GM12878 (cell line): ENCODE results near the gene CD200R1L. TPM values are rescaled to one million over a fixed set of nuclear protein-coding genes. Genes with fewer than 3 reads are reported as not detected.

ENCODE experiments used
- ATAC-seq: fragments of 200-7000 bp; cut with Tn5 transposase; 3 replicates; pipeline ENCODE4 v1.9.1; 2020; ENCODE audit warnings: mild to moderate bottlenecking, moderate library complexity
- BruUV-seq: library from RNA; stranded (reverse); fragments of 400-500 nt; replicated peaks from 2 replicates; lab custom pipeline; 2021; lab: Mats Ljungman, UMichigan
- CTCF ChIA-PET: fragments of 300-600 bp; sonication (Branson Sonifier 250); formaldehyde crosslinking; extraction: SDS; loops from one replicate; lab custom pipeline; 2021; ENCODE audit warnings: inconsistent platforms; lab: Yijun Ruan, JAX
- POLR2A ChIA-PET: fragments of 350-600 bp; formaldehyde crosslinking; extraction: SDS; loops from one replicate; lab custom pipeline; 2021; ENCODE audit warnings: inconsistent platforms; lab: Charles Lee
- RAD21 ChIA-PET: fragments of 300-600 bp; sonication (Branson Sonifier 250); formaldehyde crosslinking; loops from one replicate; lab custom pipeline; 2023; ENCODE audit warnings: antibody characterized with exemption; ENCODE audit not compliant: unreplicated experiment; lab: Charles Lee
- SMC1A ChIA-PET: fragments of 300-600 bp; sonication (Branson Sonifier 250); formaldehyde crosslinking; loops from one replicate; lab custom pipeline; 2023; ENCODE audit not compliant: unreplicated experiment, uncharacterized antibody; lab: Charles Lee
- DNase-seq: peaks from one replicate; pipeline ENCODE4 v3.0.0-alpha.2; 2011; ENCODE audit warnings: low read depth, low spot score
- FAIRE-seq: peaks from 3 replicates; lab custom pipeline; 2011; peaks lifted over from hg19 to GRCh38; lab: Jason Lieb, UNC
- H2AFZ ChIP-seq: 2 replicates; pipeline ENCODE4 v1.6.0; 2011; ENCODE audit warnings: low read depth, low read length, control low read depth; ENCODE audit not compliant: control insufficient read depth
- H3K27ac ChIP-seq: 2 replicates; pipeline ENCODE4 v1.5.1; 2011; ENCODE audit warnings: control low read depth; ENCODE audit not compliant: control insufficient read depth, insufficient read depth
- H3K27me3 ChIP-seq, 2 experiments: replicated peaks in 1 of 2; 2 replicates each; pipeline versions ENCODE4 v1.6.0 to v1.6.1; 2011; ENCODE audit warnings: low read length in 1 of 2; ENCODE audit not compliant: control insufficient read depth in 2 of 2, insufficient read depth in 2 of 2
- H3K36me3 ChIP-seq, 2 experiments: 2 replicates each; pipeline ENCODE4 v1.5.1; 2011; ENCODE audit warnings: low read length in 1 of 2; ENCODE audit not compliant: control insufficient read depth in 2 of 2, insufficient read depth in 2 of 2
- H3K4me1 ChIP-seq: 2 replicates; pipeline ENCODE4 v1.6.1; 2011; ENCODE audit warnings: mild to moderate bottlenecking, low read length, moderate library complexity, mixed read lengths; ENCODE audit not compliant: control insufficient read depth, insufficient read depth
- H3K4me2 ChIP-seq: 2 replicates; pipeline ENCODE4 v1.6.0; 2011; ENCODE audit warnings: control low read depth; ENCODE audit not compliant: control insufficient read depth, insufficient read depth
- H3K4me3 ChIP-seq: fragments of 200-600 bp; sonication (generic); 2 replicates; pipeline ENCODE4 v1.5.1; 2016
- H3K79me2 ChIP-seq: 2 replicates; pipeline ENCODE4 v1.6.0; 2011; ENCODE audit warnings: low read length; ENCODE audit not compliant: control insufficient read depth, insufficient read depth
- H3K9ac ChIP-seq: 2 replicates; pipeline ENCODE4 v1.8.0; 2011; ENCODE audit warnings: low read length, control low read depth, mixed read lengths; ENCODE audit not compliant: control insufficient read depth, insufficient read depth
- H3K9me3 ChIP-seq: replicated peaks from 3 replicates; pipeline ENCODE4 v1.5.1; 2011; ENCODE audit warnings: mild to moderate bottlenecking, low read length; ENCODE audit not compliant: control insufficient read depth, insufficient read depth
- H4K20me1 ChIP-seq: 2 replicates; pipeline ENCODE4 v1.6.0; 2011; ENCODE audit not compliant: control insufficient read depth, insufficient read depth
- BHLHE40 ChIP-seq, 2 experiments: fragments of 450-650 bp in 1 of 2; IDR thresholded peaks; 2 replicates each; pipeline ENCODE4 v1.6.1; 2011 to 2017; ENCODE audit warnings: low read depth in 2 of 2, borderline replicate concordance in 1 of 2, improper control_type of control experiment in 1 of 2, low read length in 1 of 2, mild to moderate bottlenecking in 1 of 2
- EP300 ChIP-seq, 2 experiments: fragments of 150-350 bp in 1 of 2; IDR thresholded peaks; 2 replicates each; pipeline ENCODE4 v1.6.1; 2011 to 2012; ENCODE audit warnings: low read depth in 2 of 2, low read length in 2 of 2, borderline replicate concordance in 1 of 2, improper control_type of control experiment in 1 of 2, inconsistent platforms in 1 of 2; ENCODE audit not compliant: control insufficient read depth in 1 of 2
- ESRRA ChIP-seq: IDR thresholded peaks from 2 replicates; pipeline ENCODE4 v1.6.1; 2012; ENCODE audit warnings: mild to moderate bottlenecking, low read length, improper control_type of control experiment
- HDAC2 ChIP-seq: fragments of 200-600 bp; sonication (generic); IDR thresholded peaks from 2 replicates; pipeline ENCODE4 v1.6.1; 2017
- IRF3 ChIP-seq: fragments of 450-650 bp; IDR thresholded peaks from 2 replicates; pipeline ENCODE4 v1.6.1; 2014; ENCODE audit warnings: mild to moderate bottlenecking
- IRF5 ChIP-seq: fragments of 450-650 bp; IDR thresholded peaks from 2 replicates; pipeline ENCODE4 v1.6.1; 2017; ENCODE audit warnings: borderline replicate concordance
- RUNX3 ChIP-seq: IDR thresholded peaks from 2 replicates; pipeline ENCODE4 v1.6.1; 2012; ENCODE audit warnings: low read length, inconsistent platforms
- SPI1 ChIP-seq: IDR thresholded peaks from 2 replicates; pipeline ENCODE4 v1.6.1; 2011; ENCODE audit warnings: low read depth, mild to moderate bottlenecking, low read length, moderate library complexity, borderline replicate concordance; ENCODE audit not compliant: insufficient read depth
- ZNF207 ChIP-seq: fragments of 450-650 bp; IDR thresholded peaks from 2 replicates; pipeline ENCODE4 v1.6.1; 2014; ENCODE audit warnings: antibody characterized with exemption, mild to moderate bottlenecking, borderline replicate concordance
- ZZZ3 ChIP-seq: IDR thresholded peaks from 2 replicates; pipeline ENCODE4 v1.6.1; 2011; ENCODE audit warnings: low read depth; ENCODE audit not compliant: control insufficient read depth, insufficient read length
- WGBS: methylation state at CpG from one replicate; pipeline ENCODE4 v1.1.6; 2016; ENCODE audit warnings: low lambda C conversion rate; ENCODE audit not compliant: insufficient replicate concordance, insufficient coverage; ENCODE audit errors: missing lambda C conversion rate; 5-methylcytosine and 5-hydroxymethylcytosine counted together
- in situ Hi-C: fragments of 300-500 bp; cut with MboI; formaldehyde crosslinking; loops from 9 replicates; pipeline ENCODE4 v1.14.3; 2018; ENCODE audit warnings: mixed read lengths
- intact Hi-C: fragments of 100-400 bp; cut with micrococcal nuclease; formaldehyde crosslinking; loops from one replicate; pipeline ENCODE4 v1.14.2; 2022; ENCODE audit not compliant: unreplicated experiment
- polyA plus RNA-seq, 11 experiments: library from polyadenylated mRNA; depleted of rRNA in 4 of 11; unstranded in 6 of 11; stranded (reverse) in 5 of 11; fragments of >200 nt; fragmentation: Nextera tagmentation in 4 of 11; fragmentation: Illumina TruSeq in 1 of 11; extraction: Ambion mirVana in 4 of 11; extraction: Trizol in 1 of 11; gene quantifications; 1 replicate in 1 of 11; 2 replicates in 10 of 11; pipeline versions ENCODE4 v1.2.1 to v1.2.3, GENCODE V29; 2011 to 2016; ENCODE audit warnings: inconsistent platforms in 2 of 11, missing spikeins in 2 of 11, low read depth in 1 of 11
- total RNA-seq, 4 experiments: library from RNA; depleted of rRNA in 3 of 4; stranded (reverse); fragments of >200 nt in 3 of 4; fragmentation: Illumina TruSeq in 1 of 4; extraction: Trizol in 1 of 4; gene quantifications; 2 replicates each; pipeline versions ENCODE4 v1.2.1 to v1.2.3, GENCODE V29; 2013 to 2021
- TF ChIP-seq, protein P1 (sequence below): fragments of 450-650 bp; conservative IDR thresholded peaks from 2 replicates; pipeline ENCODE4 v1.6.1; 2017; ENCODE audit warnings: mild to moderate bottlenecking, moderate library complexity

Gene CD200R1L
- total and polyA plus RNA-seq, 10 of the 15 experiments (the other 5 are each of a cell fraction or from before 2014, with no cell fraction given): 0.41 TPM; not detected in 9

DNA sequence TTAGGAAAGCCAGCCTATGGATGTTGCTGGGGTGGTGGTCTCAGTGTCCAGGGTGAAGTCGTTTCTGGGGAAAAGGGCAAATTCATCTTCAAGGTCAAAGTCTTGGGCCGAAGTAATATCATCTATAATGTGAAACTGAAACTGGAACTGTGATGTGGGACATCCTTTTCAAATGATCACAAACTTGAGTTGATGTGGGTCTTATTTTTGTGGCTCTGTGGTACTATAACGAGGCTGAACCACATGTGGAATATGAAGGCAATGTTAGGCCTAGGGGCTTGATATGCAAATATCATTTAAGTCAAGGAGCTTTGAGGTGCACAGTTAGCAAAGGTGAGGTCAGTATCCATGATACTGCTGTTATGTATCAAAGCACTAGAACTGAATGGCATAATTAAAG, 1.5 kb upstream of the CD200R1L start:
- peak; percentile 66 for ATAC-seq
- H3K4me3 ChIP-seq: no peak overlapping the region

DNA sequence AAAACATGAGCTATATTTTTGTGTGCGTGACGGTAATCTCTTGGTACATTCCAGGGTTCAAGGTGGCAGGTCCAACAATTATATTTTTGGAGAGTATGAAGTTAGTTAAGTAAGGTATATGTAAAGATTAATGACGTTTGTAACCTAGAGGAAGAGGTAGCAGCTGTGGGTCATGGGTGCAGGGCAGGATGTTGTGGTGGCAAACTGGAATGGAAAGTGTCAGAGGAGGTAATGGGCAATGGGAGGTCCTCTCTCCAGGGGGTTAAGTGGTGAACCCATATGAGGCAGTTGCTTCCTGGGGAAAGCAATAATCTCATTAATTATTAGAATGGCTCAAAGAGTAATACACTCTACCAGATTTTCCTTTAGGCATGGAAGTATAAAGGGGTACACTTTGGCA, 1.0 kb upstream of the CD200R1L start:
- peaks cover 5% of the 10 kb centered on the region; the same call in 1 of the 2 replicates for H3K4me1 ChIP-seq
- FAIRE-seq (no peak), DNase-seq (no peak), ATAC-seq (peak; percentile 85)
- ChIA-PET CTCF (interaction anchor here (1.3 to 1.4 kb wide), 2 partner anchors 25 to 60 kb away, joined by 4 to 7 read pairs; no protein-coding TSS in a partner anchor), SMC1A (interaction anchor here (1.0 to 2.4 kb wide), 7 partner anchors 14 to 131 kb away, joined by 3 to 7 read pairs (median 4); no protein-coding TSS in a partner anchor), POLR2A (no interaction called here), RAD21 (no interaction called here)
- H3K9me3 ChIP-seq: peaks cover 7% of the 10 kb centered on the region; the same call in 2 of the 3 replicates
- no peaks in the 10 kb centered on the region for H3K36me3 ChIP-seq
- no peaks in the 10 kb centered on the region for H4K20me1 ChIP-seq
- no peak overlapping the region for H3K27ac ChIP-seq
- no peak overlapping the region for H3K4me2 ChIP-seq
- H3K9ac ChIP-seq: no peak overlapping the region
- peak overlapping the region; percentile 12; the same call in 1 of the 2 replicates for H2AFZ ChIP-seq
- intact Hi-C loops (no loop called here), in situ Hi-C loops (no loop called here)
- BruUV-seq: no TSS peak
- no peaks in the 10 kb centered on the region for H3K79me2 ChIP-seq
- H3K27me3 ChIP-seq: no peaks in the 10 kb centered on the region
- H3K4me3 ChIP-seq: no peak overlapping the region
- 67% methylated on average over 3 of the region's 3 CpGs for WGBS
- TF ChIP-seq IRF3: no peak
- no peak for TF ChIP-seq ZNF207
- TF ChIP-seq ZZZ3: no peak
- no peak for TF ChIP-seq SPI1
- TF ChIP-seq EP300 (IDR thresholded peaks at IDR 0.05; ENCODE audit: borderline replicate concordance in 1 of 2, control insufficient read depth in 1 of 2, low read depth in 2 of 2, low read length in 2 of 2): 0 out of 4 replicates have a peak, but pooled peaks of 1 of the 2 experiments have one; percentile 9
- no peak for TF ChIP-seq HDAC2
- TF ChIP-seq BHLHE40 (IDR thresholded peaks at IDR 0.05; ENCODE audit: borderline replicate concordance in 1 of 2, low read depth in 2 of 2, low read length in 1 of 2): no peak
- no peak for TF ChIP-seq IRF5

More for the DNA sequence above, 1.5 kb upstream of the CD200R1L start:
- DNase-seq (no peak), FAIRE-seq (no peak)
- Histone ChIP-seq H3K9ac (no peak overlapping the region), H3K36me3 (no peaks in the 10 kb centered on the region), H3K9me3 (peaks cover 7% of the 10 kb centered on the region; the same call in 2 of the 3 replicates), H3K79me2 (no peaks in the 10 kb centered on the region), H3K27ac (no peak overlapping the region), H3K27me3 (no peaks in the 10 kb centered on the region), H4K20me1 (no peaks in the 10 kb centered on the region), H2AFZ (peak overlapping the region; percentile 12; the same call in 1 of the 2 replicates), H3K4me2 (no peak overlapping the region), H3K4me1 (peaks cover 5% of the 10 kb centered on the region; the same call in 1 of the 2 replicates)
- ChIA-PET CTCF (interaction anchor here (1.3 to 1.4 kb wide), 2 partner anchors 25 to 59 kb away, joined by 4 to 7 read pairs; no protein-coding TSS in a partner anchor), RAD21 (no interaction called here), SMC1A (interaction anchor here (1.0 to 1.8 kb wide), 4 partner anchors 14 to 31 kb away, joined by 3 to 4 read pairs (median 4); no protein-coding TSS in a partner anchor), POLR2A (no interaction called here)
- TF ChIP-seq ESRRA (0 out of 2 replicates have a peak, but pooled peaks have one; percentile 42), RUNX3 (0 out of 2 replicates have a peak, but pooled peaks have one; percentile 10)
- TF ChIP-seq, protein P1, sequence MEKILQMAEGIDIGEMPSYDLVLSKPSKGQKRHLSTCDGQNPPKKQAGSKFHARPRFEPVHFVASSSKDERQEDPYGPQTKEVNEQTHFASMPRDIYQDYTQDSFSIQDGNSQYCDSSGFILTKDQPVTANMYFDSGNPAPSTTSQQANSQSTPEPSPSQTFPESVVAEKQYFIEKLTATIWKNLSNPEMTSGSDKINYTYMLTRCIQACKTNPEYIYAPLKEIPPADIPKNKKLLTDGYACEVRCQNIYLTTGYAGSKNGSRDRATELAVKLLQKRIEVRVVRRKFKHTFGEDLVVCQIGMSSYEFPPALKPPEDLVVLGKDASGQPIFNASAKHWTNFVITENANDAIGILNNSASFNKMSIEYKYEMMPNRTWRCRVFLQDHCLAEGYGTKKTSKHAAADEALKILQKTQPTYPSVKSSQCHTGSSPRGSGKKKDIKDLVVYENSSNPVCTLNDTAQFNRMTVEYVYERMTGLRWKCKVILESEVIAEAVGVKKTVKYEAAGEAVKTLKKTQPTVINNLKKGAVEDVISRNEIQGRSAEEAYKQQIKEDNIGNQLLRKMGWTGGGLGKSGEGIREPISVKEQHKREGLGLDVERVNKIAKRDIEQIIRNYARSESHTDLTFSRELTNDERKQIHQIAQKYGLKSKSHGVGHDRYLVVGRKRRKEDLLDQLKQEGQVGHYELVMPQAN: no peak
- in situ Hi-C loops (no loop called here), intact Hi-C loops (no loop called here)
- BruUV-seq: no TSS peak
- 17% methylated on average over 3 of the region's 3 CpGs for WGBS
